ENCODE results near the gene KDM7A. TPM values are rescaled to one million over a fixed set of nuclear protein-coding genes. Genes with fewer than 3 reads are reported as not detected.

Gene KDM7A
- total and polyA plus RNA-seq, 9 of the 15 experiments (the other 6 are each of a cell fraction or from before 2014, with no cell fraction given): 0.90 to 8.4 (median 7.0) TPM

DNA sequence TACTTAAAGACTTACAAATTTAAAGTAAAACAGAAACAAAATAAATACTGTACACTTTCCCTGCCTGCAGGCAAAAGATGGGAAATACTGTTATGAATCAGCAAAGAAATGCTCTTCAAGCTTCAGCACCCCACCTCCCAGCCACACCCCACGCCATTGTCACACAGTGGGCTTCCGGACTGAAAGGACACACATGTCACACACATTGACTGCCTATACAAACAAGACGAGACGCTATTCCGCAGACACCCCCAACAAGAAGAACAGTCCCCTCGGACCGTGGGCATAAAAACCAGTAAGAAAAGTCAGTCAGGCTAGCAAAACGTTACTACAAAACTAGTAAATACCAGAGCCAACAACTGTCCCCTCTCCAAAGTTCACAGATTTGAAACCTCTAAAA is 91.8 kb downstream of the KDM7A start (continued):
- TF ChIP-seq HDAC2 (IDR thresholded peaks at IDR 0.05) (peak; percentile 37; the same call in 1 of the 2 replicates), NCOA2 (IDR thresholded peaks at IDR 0.05; ENCODE audit: partially characterized antibody in 2 of 2) (peak in 1 of 2 experiments; percentile 16), MAFK (IDR thresholded peaks at IDR 0.05; ENCODE audit: low read length) (peak; percentile 11; the same call in 1 of the 2 replicates), L3MBTL2 (IDR thresholded peaks at IDR 0.05) (peak; percentile 38; the same call in 1 of the 2 replicates), ARID1B (IDR thresholded peaks at IDR 0.05) (peak; percentile 59)

DNA sequence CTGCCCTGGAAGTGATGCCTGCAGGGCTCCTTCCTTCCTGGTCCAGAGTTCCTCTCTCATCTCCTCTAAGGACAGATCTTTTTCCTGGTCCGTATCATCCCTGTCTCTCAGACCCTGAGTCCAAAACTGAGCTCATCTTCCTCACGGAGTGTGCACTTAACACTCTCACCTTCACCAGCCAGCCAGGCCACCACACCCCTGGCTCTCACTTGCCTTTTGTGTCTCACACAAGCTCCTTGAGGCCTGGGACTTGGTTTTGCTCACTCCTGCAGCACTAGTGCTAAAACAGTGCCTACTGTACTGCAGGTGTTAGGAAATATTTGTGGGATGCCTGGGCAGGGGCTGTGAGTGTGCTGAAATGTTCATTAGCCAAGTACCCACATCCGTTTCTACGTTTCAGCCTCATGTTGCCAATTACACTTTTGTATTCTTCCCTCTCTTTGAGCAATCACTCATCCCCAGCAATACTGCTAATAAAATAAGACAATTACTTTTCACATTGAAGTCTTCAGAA is 92.6 kb downstream of the KDM7A start:
- H2AFZ ChIP-seq (ENCODE audit: low read depth, low read length): 0 out of 2 replicates have a peak overlapping the region, but pooled peaks have one; percentile 1
- no peak overlapping the region for H3K4me3 ChIP-seq
- H3K27ac ChIP-seq (ENCODE audit: extremely low read depth, low read depth, low read length): no peak overlapping the region
- in situ Hi-C loops (cut with MboI): no loop called here
- ATAC-seq: peak; percentile 8; the same call in 2 of the 3 replicates
- BruUV-seq (replicated peaks): no TSS peak
- ChIA-PET CTCF (ENCODE audit: low intra/inter-chr PET ratio) (no interaction called here), POLR2A (interaction anchor here (1.6 kb wide), 1 partner anchor 8 kb away, joined by 8 read pairs; no protein-coding TSS in a partner anchor)
- FAIRE-seq: no peak
- TF ChIP-seq MYBL2 (IDR thresholded peaks at IDR 0.05; ENCODE audit: low read depth) (no peak), MYBL2 (CRISPR knock-in tag; IDR thresholded peaks at IDR 0.05; ENCODE audit: borderline replicate concordance) (no peak), SETDB1 (IDR thresholded peaks at IDR 0.05; ENCODE audit: low read length) (peak; percentile 30)
- H3K4me1 ChIP-seq (replicated peaks in 1 of 2; ENCODE audit: control insufficient read depth in 2 of 2, insufficient read depth in 2 of 2, low read length in 2 of 2): peaks cover 6 to 10% of the 10 kb centered on the region in 2 experiments; a peak in 4 of 5 replicates
- H3K9me3 ChIP-seq (replicated peaks; ENCODE audit: control insufficient read depth, insufficient read depth, low read depth, low read length): no peaks in the 10 kb centered on the region
- no peak for DNase-seq (ENCODE audit: extremely low read depth in 1 of 4, low spot score in 3 of 4)
- intact Hi-C loops (cut with micrococcal nuclease): no loop called here
- H3K27me3 ChIP-seq (ENCODE audit: control insufficient read depth in 2 of 2, insufficient read depth in 2 of 2, low read length in 2 of 2): peaks cover 2 to 14% of the 10 kb centered on the region in 2 experiments; a peak in 2 of 5 replicates
- H3K79me2 ChIP-seq (ENCODE audit: control insufficient read depth, insufficient read depth, low read length): no peaks in the 10 kb centered on the region
- H4K20me1 ChIP-seq (replicated peaks; ENCODE audit: control insufficient read depth, insufficient read depth, low read length): no peaks in the 10 kb centered on the region
- no peaks in the 10 kb centered on the region for H3K9me1 ChIP-seq (ENCODE audit: control insufficient read depth, insufficient read depth, low read length)
- no peak overlapping the region for H3K9ac ChIP-seq (ENCODE audit: insufficient read depth in 1 of 2, low read depth in 2 of 2, low read length in 2 of 2)
- H3K36me3 ChIP-seq (ENCODE audit: control insufficient read depth, insufficient read depth, low read length): no peaks in the 10 kb centered on the region
- H3K4me2 ChIP-seq (ENCODE audit: insufficient read depth, low read length): no peak overlapping the region
- 77% methylated on average over 4 of the region's 4 CpGs for WGBS (ENCODE audit: insufficient coverage, low coverage, missing lambda C conversion rate)

Data from K562 (cell line).